ENCODE data around the gene AKR1A1. TPM values are rescaled to one million over a fixed set of nuclear protein-coding genes. Genes with fewer than 3 reads are reported as not detected.
A peak's percentile ranks its signal among the peaks of the same experiment; 100 is the strongest.

AKR1A1 gene
- total and polyA plus RNA-seq, 2 of the 8 experiments (the other 6 are each of a cell fraction or from before 2014, with no cell fraction given) = 344 to 435 TPM

DNA sequence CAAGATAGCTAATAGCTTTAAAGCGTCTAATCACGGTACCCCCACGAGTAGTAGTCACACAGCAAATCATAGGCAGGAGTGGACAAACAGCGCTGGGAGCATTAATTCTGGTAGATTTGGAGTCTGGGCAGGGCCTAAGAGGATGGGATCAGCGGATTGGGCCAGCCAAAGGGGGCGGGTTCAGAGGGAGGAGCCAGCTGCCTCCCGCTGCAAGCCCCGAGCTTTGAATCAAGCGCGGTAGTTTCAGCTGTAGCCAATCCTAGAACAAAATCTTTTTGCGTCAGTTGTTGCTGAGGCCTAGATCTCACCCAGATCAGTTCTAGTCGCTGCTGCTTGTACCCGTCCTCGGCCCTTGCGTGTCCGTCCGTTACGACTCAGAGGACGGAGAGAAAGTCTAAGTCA, 32.6 kb downstream of the AKR1A1 start (continued):
- TF ChIP-seq ZNF274 (IDR thresholded peaks at IDR 0.05; ENCODE audit: borderline replicate concordance, extremely low read depth, low read length) (no peak), CREB1 (IDR thresholded peaks at IDR 0.05) (peak; percentile 94), HDAC2 (IDR thresholded peaks at IDR 0.05; ENCODE audit: borderline replicate concordance in 1 of 2, low read depth in 2 of 2, low read length in 2 of 2) (no peak), SAP30 (IDR thresholded peaks at IDR 0.05; ENCODE audit: insufficient read depth, insufficient replicate concordance, low read length) (no peak), GTF2F1 (IDR thresholded peaks at IDR 0.05; ENCODE audit: borderline replicate concordance, low read depth, low read length) (no peak), CHD2 (IDR thresholded peaks at IDR 0.05; ENCODE audit: low read length) (0 out of 2 replicates have a peak, but pooled peaks have one; percentile 27), POU5F1 (IDR thresholded peaks at IDR 0.05; ENCODE audit: low read depth, low read length) (no peak)
- TF ChIP-seq, protein P1, sequence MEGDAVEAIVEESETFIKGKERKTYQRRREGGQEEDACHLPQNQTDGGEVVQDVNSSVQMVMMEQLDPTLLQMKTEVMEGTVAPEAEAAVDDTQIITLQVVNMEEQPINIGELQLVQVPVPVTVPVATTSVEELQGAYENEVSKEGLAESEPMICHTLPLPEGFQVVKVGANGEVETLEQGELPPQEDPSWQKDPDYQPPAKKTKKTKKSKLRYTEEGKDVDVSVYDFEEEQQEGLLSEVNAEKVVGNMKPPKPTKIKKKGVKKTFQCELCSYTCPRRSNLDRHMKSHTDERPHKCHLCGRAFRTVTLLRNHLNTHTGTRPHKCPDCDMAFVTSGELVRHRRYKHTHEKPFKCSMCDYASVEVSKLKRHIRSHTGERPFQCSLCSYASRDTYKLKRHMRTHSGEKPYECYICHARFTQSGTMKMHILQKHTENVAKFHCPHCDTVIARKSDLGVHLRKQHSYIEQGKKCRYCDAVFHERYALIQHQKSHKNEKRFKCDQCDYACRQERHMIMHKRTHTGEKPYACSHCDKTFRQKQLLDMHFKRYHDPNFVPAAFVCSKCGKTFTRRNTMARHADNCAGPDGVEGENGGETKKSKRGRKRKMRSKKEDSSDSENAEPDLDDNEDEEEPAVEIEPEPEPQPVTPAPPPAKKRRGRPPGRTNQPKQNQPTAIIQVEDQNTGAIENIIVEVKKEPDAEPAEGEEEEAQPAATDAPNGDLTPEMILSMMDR (IDR thresholded peaks at IDR 0.05; ENCODE audit: control extremely low read depth in 1 of 3, insufficient read depth in 1 of 3, low read depth in 1 of 3, low read length in 3 of 3) = no peak
